Stimulated activated CD8-positive, alpha-beta memory T cell treated with anti-CD3 and anti-CD28 coated beads, Interleukin-4, amount 100 ng/mL, for 48 hours (primary cell): ENCODE measurements around the gene VPS26C.

ENCODE experiments used
- DNase-seq: peaks from one replicate; pipeline ENCODE4 v3.0.0-alpha.2; 2020

Gene VPS26C

DNA sequence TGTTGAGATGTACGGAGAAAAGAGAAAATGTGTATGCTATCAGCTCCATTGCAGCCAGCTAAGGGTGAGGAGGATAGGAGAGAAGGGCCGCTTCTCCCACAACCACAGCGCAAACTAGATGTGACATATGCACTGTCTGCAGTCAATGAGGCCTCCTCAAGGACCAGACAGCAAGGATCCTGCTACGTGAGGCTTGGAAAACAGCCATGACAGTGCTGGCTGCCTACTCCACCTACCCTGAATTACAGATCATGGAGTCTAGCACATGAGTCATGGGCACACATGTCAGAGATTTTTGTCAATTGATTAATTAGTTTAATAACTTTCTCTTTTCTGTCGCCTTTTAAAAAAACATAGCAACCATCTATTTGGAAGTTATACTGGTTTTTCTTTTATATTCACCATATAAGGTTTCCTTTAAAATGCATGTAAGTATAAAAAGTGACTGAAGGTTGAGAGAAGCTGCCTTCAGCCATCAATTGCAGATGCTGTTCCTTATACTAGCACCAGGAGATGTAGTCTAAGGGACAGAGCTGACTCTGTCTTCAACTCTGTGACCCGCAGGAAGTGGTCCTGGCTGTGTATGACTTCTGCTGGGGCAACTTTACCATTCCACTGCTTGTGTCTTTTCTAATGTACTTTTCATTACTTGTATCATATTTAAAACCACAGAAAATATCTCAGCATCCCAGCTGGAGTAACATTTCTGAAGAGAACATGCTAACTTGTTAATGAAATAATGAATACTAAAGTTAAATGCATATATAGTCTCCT is 3.1 kb downstream of the VPS26C start:
- DNase-seq: no peak

DNA sequence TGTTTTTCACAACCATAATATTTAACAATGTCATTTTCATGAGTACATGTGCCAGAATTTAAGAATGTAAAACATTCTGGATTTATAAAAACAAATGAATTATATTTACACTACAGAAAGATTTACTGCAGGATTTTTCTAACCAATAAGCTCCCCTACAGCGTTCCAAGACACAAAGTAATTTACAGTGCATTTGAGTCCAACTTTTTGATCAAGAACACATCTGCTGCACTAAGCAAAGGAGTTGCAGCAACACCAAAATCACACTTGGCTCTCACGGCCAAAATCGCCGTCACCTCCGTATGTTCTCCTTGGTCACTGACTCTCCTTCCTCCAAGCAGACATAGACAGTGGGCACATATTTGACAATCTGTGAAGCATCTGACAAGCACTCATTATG is 7.7 kb downstream of the VPS26C start:
- no peak for DNase-seq

DNA sequence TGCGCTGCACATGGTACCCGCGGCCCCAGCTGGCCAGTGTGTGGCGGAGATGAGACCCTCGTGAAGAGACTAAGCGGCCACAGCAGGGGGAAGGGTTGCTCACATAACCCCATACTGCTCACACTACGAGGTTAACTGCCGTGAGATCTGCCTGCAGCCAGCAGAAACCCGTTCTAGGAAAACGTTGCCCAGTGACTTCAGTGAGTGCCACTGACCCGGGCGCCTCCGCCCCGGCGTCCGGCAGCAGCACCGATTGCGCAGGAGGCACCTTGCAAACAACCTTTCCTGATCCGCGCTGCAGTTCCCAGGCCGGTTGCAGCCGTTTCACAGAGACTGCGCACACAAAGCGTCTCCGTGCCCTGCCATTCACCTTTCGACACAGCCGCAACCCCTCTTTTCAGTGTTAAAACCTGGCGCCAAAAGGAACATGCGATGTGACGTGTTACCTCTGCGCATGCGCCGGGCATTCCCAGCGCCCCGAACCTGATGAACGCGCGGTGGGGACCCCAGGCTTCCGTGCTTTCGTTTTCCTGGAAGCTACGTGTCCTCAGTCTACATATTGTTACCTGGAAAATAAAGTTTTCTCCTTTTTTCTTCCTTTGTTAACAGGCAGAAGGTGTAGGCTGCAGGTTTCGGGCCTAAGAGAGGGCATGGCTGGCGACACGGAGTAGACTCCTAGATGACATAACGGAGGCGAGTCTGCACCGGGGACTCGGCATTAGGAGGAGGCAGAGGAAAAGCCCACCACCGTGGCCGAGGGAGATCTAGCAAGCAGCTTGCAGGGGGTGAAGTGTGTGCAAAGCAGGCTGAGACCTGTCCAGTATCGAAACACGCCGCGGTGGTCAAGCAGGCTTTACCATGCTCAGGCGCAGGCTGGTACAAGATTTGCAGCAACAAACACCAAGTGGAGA is 8.9 kb downstream of the VPS26C start:
- peak; percentile 85 for DNase-seq

DNA sequence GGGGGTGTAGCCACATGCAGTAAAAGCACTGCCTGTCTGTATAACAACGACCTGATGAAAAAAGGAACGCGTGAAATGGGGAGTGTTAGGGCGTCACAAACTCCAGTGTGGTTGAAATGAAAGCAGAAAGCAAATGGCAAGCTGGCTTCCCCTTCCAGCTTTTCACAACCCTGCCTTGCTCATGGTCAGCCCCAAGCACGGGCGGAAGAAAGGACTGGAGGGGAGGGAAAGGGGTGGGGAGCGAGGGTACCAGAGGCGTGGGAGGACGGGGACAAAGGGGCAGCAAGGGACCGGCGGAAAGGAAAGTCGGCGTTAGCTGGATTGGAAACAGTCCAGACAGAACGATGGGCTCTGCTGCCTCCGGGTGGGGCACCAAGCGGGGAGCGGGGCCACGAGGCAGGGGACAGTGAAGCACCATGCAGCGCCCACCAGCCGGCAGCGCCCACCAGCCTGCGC is 9.6 kb downstream of the VPS26C start:
- DNase-seq: peak; percentile 55

DNA sequence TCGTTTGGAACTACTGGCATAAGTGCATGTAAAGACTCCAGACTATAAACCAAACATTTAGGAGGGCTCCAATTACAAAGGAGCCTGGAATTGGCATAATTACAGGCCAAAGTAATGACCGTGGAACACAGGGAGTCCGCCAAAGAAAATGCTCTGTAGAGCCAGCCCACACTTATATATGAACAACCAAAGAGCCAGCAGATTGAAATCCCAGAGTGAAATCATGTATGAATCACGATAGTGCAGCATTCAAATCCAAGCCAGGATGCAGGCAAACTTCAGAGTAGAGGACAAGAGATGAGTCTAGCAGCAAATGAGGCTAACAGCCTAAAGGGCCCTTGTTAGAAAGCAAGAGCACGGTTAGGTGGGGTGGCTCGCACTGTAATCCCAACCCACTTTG is 13.1 kb downstream of the VPS26C start:
- DNase-seq: no peak

DNA sequence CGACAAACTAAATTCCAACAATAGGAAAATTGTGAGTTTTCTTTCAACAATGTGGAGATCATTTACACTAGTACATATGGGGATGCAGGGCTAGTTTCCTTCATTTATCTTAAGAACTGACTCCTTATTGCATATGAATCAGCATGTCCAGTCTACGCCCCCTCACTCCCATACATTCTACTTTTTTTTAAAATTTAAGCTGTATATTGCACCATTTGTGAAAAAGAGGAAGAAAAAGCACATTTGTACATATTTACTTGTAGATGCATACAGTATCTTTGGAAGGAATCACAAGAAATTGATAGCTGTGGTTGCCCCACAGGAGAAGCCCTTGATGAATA is 15.9 kb downstream of the VPS26C start:
- DNase-seq: no peak

DNA sequence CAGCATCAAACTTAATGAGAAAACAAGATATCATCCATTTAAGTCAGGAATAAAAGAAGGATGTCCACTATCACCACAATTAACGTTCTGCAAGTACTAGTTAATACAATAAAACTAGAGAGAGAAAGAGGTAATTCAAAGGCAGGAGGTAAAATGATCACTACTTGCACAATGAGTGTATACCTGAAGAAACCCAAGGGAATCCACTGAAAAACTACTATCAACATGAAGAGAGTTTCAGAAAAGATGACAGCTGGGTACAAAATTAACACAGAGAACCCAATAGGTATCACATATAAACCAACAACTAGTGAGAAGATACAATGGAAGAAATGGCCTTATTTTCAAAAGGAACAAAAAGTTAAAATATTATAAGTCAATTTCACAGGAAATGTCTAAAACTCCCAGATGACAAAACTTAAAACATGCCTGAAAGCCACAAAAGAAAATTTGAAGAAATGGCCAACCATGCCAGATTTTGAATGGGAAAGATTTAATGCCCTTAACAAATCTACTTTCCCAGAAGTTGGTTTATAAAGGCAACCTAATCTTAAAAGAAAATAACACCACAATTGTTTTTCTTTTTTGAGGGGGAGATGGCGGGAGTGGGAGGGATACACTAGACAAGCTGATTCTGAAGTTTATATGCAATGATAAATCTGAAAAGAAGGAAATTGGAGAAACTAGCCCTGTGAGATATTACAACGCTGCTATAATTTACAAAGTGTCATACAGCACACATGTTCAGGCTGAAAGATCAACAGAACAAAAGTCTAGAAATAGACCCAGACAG is 17.8 kb downstream of the VPS26C start:
- DNase-seq: no peak

DNA sequence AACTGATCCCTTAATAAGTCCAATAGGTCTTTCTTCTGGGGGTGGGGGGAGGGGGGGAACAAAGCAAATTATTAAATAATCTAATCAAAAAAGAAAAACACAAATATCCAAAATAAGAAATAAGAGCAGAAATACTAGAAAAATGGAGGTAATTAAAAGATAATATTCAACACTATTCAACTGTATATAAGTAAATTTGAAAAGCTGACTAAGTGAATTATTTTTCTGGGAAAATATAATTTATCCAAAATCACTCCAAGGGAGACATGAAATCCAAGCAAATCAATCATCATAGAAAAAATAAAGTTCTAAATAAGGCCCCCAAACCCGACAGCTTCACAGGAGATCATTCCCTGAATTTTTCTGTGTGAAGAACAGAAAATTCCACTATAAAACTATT is 18.8 kb downstream of the VPS26C start:
- DNase-seq: no peak

DNA sequence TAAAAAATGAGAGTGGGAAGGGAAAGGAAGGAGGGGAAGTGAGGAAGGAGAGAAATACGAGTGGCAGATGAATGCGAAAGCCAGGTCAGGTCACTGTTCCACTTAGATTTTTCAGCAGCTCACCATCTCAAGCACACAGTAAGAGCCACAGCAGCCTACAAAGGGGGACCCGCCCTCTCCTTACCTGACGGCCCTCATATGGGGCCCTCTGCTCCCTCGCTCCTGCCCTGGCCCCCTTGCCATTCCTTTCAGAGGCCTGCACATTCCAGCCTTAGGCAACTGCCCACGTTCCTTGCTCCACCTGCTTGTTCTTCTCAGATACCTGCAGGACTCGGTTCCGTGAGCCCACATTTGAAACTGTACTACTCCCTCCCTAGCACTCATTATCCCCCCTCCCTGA is 22.0 kb downstream of the VPS26C start:
- no peak for DNase-seq

DNA sequence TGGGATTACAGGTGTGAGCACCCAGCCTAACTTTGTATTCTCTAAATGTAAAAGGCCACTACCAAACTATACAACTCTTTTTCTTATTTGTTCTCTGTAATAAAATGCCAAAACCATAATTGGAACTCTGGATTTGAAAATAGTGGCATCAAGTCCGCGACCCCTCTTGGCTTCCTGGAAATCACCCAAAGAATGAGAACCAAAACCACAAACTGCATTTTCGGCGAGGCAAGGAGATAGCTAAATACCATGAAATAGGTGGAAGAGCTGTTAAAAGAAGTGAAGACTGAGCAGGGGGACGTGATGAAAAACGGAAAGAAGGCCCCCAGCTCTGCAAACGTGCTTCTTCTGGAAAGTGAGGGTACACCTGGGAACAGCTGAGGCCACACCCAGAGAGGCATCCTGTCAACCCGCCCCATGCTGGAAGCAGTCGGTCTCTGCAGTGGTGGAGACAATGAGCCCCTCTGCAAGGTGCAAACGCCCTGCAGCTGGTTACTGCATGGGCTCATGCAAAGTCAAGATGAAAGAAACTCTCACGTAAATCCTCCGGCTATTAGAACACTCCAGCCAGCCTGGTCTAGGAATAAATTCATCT is 22.5 kb downstream of the VPS26C start:
- DNase-seq: no peak

DNA sequence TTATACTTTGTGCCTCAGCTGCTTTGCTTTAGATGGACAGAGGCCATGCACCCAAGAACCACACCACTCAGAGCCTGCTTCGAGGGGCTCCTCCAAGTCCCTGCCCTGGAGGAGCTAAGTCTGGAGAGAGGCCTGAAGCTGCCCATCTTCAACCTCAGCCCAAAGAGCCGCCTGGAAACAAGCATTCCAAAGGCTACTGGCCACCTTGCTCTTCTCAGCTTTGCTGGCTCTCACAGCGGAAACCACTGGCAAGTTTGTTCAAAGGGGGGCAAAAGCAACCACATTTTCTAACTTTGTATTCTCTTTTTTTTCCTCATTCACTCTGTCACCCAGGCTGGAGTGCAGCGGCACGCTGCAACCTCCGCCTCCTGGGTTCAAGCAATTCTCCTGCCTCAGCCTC is 23.2 kb downstream of the VPS26C start:
- DNase-seq: no peak

DNA sequence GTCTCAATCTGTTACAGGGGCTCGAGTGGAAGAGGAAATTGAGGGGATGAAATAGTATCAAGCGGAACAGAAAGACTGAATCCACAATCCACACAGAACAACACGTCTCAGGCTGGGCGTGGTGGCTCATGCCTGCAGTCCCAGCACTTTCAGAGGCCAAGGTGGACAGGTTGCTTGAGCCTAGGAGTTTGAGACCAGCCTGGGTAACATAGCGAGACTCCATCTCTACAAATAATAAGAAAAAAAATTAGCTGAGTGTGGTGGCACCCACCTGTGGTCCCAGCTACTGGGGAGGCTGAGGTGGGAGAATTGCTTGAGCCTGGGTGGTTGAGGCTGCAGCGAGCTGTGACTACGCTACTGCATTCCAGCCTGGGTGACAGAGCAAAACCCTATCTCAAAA is 25.7 kb downstream of the VPS26C start:
- DNase-seq: no peak

DNA sequence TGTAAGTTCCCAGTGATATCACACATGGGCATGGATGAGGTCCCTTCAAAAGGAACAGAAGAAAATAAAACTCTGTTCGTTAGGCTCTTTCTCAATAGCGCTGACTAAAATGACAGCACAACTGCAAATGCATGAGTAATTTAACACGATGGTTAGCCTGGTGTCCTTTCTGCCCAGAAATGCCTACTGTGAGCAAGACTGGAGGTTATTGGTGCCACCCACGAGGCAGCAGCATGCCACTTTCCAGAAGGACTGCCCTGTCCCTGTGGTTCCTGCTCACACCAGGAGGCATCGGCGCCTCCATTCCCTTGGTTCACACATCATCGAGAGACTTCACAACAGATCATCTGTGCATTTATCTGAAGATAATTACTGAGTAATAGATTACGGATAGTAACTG is 26.2 kb downstream of the VPS26C start:
- no peak for DNase-seq

DNA sequence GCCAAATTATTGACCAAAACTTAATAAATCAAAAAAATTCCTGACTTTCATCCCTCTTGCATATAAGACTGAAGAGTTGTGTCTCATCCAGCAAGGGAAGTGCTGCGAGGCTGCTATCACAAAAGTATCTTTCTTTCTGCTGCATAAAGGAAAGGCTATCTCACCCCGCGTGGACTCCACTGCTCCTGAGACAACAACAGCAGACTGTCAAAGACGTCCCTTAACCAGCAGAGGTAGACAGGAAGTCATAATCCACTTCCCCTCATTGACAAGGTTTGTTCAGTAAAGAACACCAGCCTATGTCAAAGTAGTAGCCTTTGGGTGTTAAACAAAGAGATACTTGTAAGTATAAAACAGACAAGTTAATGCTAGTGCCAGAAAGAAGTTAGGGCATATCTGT is 29.4 kb downstream of the VPS26C start:
- no peak for DNase-seq

DNA sequence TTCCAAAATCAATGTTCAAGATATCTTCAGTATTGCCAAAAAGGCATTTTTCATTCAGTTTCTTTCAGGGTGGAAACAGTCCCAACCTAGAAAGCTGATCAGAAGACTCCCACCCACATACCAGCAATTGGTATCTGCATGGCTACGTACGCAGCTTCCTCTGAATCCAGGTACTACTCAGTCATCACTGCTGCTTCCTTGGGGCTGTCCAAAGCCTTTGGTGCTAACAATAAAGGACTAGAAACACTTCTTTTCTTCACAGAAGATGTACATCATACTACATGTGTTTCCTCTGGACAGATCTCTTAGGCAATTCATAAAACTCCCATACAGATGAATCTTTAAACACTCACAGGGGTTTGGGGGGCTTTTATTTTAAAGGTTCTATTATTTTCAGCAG is 29.8 kb downstream of the VPS26C start:
- no peak for DNase-seq

DNA sequence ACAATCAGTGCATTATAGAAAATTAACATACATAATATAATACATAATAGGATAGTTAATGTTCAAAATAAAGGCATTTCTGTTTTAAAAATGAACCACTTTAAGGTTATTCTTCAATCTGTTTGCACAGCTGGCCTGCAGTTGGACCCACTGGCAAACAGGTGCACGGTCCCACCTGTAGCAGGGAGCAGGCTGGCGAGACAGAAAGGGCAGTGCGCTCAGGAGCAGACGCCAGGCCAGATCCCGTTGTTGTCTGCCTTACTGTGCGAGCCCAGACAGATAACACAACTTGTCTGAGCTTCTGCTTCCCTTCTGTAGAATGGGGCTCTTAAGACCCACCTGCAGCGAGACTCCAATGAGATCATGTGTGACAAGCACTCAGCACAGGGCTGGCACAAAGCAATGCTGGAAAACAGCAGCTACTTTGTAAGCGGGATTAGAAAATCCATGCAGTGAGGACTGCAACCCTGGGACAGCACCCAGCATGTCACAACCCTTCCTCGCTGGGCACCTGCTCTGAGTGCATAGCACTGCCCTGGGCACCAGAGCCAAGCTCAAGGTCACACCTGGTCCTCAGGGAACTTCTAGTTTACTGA is 33.5 kb downstream of the VPS26C start:
- no peak for DNase-seq

DNA sequence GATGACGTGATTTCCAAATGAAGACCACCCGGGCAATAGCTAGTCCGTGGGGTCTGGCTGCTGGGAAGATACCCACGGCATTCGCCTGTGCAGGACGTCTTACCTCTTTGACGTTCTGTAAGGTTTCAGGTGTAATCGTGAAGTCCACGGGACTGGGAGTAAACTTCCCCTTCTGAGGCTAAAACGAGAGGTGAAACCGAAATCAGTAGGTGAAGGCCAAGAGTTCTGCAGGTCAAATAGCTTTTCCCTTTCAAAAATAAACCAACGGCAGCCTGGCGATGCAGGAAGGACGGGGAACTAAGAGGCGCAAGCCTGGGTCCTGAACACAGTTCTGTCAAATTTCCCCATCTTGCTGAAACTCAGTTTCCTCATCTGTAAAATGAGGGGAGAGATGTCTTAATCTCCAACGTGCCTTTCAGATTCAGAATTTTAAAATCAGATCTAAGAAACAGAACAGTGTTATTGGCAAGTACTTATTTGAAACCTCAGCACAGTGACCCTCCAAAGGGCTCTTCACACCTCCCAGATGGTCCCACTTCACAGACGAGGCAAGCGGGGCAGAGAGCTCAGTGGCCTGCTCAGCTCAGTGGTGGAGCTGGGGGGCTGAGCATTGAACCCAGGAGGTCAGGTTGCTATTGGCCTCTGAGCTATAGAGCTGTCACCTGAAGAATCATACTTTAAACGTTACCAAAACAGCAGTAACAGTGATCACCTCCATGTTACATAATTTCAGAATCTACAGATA is 34.7 kb downstream of the VPS26C start:
- DNase-seq: no peak

DNA sequence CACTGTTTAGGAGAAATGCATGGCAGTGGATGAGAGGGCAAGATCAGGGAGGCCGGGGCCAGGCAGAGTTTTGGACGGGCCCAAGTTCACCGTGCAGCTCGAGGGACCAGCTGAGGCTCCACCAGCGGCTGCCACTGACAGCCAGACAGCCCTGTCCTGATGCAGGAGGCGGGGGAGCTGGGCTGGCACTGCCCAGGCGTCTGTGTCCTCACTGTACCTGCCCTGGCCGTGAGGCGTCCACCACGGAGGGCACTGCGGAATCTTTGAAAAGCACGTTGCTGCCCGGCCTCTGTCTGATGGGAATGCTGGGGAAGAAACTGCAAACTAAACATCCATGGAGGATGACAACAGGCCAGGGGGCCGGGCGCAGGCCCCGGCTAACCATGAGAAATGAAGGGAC is 35.5 kb downstream of the VPS26C start:
- DNase-seq: no peak

DNA sequence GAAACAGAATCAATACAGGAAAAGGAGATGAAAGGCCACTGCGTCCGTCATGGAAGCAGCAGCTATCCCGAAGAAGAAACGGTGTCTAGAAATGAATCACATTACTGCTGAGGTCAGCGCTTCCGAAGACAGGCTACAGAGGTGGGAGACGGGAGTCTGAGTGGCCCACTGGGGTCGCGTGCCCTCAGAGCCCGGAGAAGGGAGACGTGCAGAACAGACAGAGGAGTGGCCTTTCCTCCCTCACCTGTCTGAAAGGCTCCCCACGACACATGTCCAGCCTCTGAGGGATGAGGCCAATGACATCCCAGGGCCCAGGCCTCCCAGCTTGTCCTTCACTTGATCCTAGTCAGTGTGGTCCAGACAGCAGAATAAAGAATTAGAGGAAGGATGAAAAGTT is 35.9 kb downstream of the VPS26C start:
- no peak for DNase-seq

DNA sequence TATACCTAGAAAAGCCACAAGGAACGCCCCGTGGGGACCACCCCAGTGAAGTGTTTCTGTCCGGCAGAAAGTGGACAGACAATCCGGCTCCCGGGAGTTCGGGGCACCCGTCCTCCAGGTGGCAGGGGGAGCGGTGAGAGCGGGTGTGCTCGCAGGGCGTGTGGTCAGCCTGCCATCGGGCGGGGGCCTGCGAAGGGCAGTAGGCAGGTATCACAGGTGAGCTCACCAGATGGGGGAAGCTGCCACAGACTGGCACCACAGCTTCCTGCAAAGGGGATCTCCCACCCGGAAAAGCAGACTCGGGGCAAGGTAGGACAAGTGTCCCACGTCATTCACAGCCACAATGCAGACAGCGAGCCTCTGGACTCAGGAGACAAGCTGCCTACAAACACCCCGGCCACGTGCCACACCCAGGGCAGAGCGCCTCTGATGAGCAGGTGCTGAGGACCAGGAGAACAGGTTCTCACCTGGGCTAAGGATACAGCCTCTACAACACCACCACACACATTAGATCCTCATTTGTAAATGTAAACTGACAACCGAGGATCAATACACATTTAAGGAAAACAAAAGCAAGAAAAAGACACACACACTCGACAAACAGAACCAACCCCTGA is 36.4 kb downstream of the VPS26C start:
- DNase-seq: no peak

DNA sequence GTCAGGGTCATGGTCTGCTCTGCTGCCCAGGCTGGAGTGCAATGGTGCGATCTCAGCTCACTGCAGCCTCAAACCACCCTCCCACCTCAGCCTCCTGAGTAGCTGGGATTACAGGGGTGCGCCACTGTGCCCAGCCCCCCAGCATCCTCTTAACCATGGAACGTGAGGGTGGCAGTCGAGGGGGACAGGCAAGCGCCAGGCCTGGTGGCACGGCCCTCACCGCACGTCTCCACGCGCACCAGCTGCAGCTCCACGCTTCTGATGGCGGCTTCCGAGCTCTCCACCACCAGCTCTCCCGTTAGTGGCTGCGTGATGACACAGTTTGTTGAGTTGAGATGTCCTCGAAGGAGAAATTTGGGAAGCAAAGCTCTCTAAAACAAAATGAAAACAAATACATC is 39.1 kb downstream of the VPS26C start:
- DNase-seq: no peak
